Stimulated activated naive CD8-positive, alpha-beta T cell treated with anti-CD3 and anti-CD28 coated beads, Interleukin-15, Interleukin-2, amounts not matched to agents 100 ng/mL and 50 ng/mL, for 24 hours (primary cell): ENCODE results near the gene CLEC16A.

Source experiments
- H3K27ac Mint-ChIP-seq: one replicate; pipeline ENCODE4 v1.8.0; 2021; ENCODE audit warnings: mild to moderate bottlenecking, mixed read lengths
- H3K27me3 Mint-ChIP-seq: one replicate; pipeline ENCODE4 v1.8.0; 2021; ENCODE audit warnings: mixed read lengths
- H3K36me3 Mint-ChIP-seq: one replicate; pipeline ENCODE4 v1.8.0; 2021; ENCODE audit warnings: low read depth, mixed read lengths
- H3K4me1 Mint-ChIP-seq: one replicate; pipeline ENCODE4 v1.8.0; 2021; ENCODE audit warnings: low read depth, mixed read lengths
- H3K4me3 Mint-ChIP-seq: one replicate; pipeline ENCODE4 v1.8.0; 2021; ENCODE audit warnings: mild to moderate bottlenecking, mixed read lengths
- H3K9me3 Mint-ChIP-seq: one replicate; pipeline ENCODE4 v1.8.0; 2021; ENCODE audit warnings: mixed read lengths

Gene CLEC16A

GRCh38 chr16:11203111-11203623 is 258.8 kb downstream of the CLEC16A start:
- peaks cover 65% of the 10 kb centered on the region for H3K4me1 Mint-ChIP-seq
- H3K9me3 Mint-ChIP-seq, result peaks cover 3% of the 10 kb centered on the region
- no peak overlapping the region for H3K4me3 Mint-ChIP-seq
- no peaks in the 10 kb centered on the region for H3K27me3 Mint-ChIP-seq
- peak overlapping the region; percentile 39 for H3K27ac Mint-ChIP-seq
- no peaks in the 10 kb centered on the region for H3K36me3 Mint-ChIP-seq

GRCh38 chr16:11204513-11205047 is 260.2 kb downstream of the CLEC16A start:
- H3K27me3 Mint-ChIP-seq, result no peaks in the 10 kb centered on the region
- peaks cover 6% of the 10 kb centered on the region for H3K9me3 Mint-ChIP-seq
- no peak overlapping the region for H3K4me3 Mint-ChIP-seq
- H3K36me3 Mint-ChIP-seq, result no peaks in the 10 kb centered on the region
- peaks cover 73% of the 10 kb centered on the region for H3K4me1 Mint-ChIP-seq
- H3K27ac Mint-ChIP-seq, result no peak overlapping the region

- Mint-ChIP-seq H3K4me1 (peaks cover 73% of the 10 kb centered on the region), H3K27me3 (no peaks in the 10 kb centered on the region), H3K9me3 (peaks cover 6% of the 10 kb centered on the region), H3K4me3 (no peak overlapping the region), H3K27ac (peak overlapping the region; percentile 36), H3K36me3 (no peaks in the 10 kb centered on the region)
These were observed 260.8 kb downstream of the CLEC16A start for GRCh38 chr16:11205065-11205699.

GRCh38 chr16:11205754-11206581 is 261.6 kb downstream of the CLEC16A start:
- Mint-ChIP-seq H3K4me3 (no peak overlapping the region), H3K4me1 (peaks cover 72% of the 10 kb centered on the region), H3K27me3 (no peaks in the 10 kb centered on the region), H3K27ac (peak overlapping the region; percentile 95), H3K36me3 (no peaks in the 10 kb centered on the region), H3K9me3 (peaks cover 6% of the 10 kb centered on the region)

- Mint-ChIP-seq H3K27ac (no peak overlapping the region), H3K9me3 (peaks cover 6% of the 10 kb centered on the region), H3K36me3 (no peaks in the 10 kb centered on the region), H3K4me3 (no peak overlapping the region), H3K4me1 (peaks cover 55% of the 10 kb centered on the region), H3K27me3 (no peaks in the 10 kb centered on the region)
These were observed 263.3 kb downstream of the CLEC16A start for GRCh38 chr16:11207646-11208045.

GRCh38 chr16:11208916-11209665 is 264.7 kb downstream of the CLEC16A start:
- Mint-ChIP-seq H3K27ac (no peak overlapping the region), H3K9me3 (peaks cover 6% of the 10 kb centered on the region), H3K36me3 (no peaks in the 10 kb centered on the region), H3K4me1 (peaks cover 44% of the 10 kb centered on the region), H3K4me3 (no peak overlapping the region), H3K27me3 (no peaks in the 10 kb centered on the region)

- H3K36me3 Mint-ChIP-seq, result no peaks in the 10 kb centered on the region
- H3K27ac Mint-ChIP-seq, result no peak overlapping the region
- peaks cover 6% of the 10 kb centered on the region for H3K9me3 Mint-ChIP-seq
- H3K27me3 Mint-ChIP-seq, result no peaks in the 10 kb centered on the region
- peaks cover 33% of the 10 kb centered on the region for H3K4me1 Mint-ChIP-seq
- no peak overlapping the region for H3K4me3 Mint-ChIP-seq
These were observed 265.9 kb downstream of the CLEC16A start for GRCh38 chr16:11210260-11210659.

- peaks cover 23% of the 10 kb centered on the region for H3K4me1 Mint-ChIP-seq
- H3K36me3 Mint-ChIP-seq, result peaks cover 7% of the 10 kb centered on the region
- no peaks in the 10 kb centered on the region for H3K27me3 Mint-ChIP-seq
- H3K9me3 Mint-ChIP-seq, result peaks cover 13% of the 10 kb centered on the region
- no peak overlapping the region for H3K4me3 Mint-ChIP-seq
- H3K27ac Mint-ChIP-seq, result no peak overlapping the region
These were observed 267.0 kb downstream of the CLEC16A start for GRCh38 chr16:11211061-11211976.

GRCh38 chr16:11211977-11212797 is 267.8 kb downstream of the CLEC16A start:
- Mint-ChIP-seq H3K4me1 (peaks cover 14% of the 10 kb centered on the region), H3K36me3 (peaks cover 7% of the 10 kb centered on the region), H3K9me3 (peaks cover 14% of the 10 kb centered on the region), H3K27ac (no peak overlapping the region), H3K4me3 (no peak overlapping the region), H3K27me3 (no peaks in the 10 kb centered on the region)

- Mint-ChIP-seq H3K4me1 (peaks cover 14% of the 10 kb centered on the region), H3K9me3 (peaks cover 14% of the 10 kb centered on the region), H3K27me3 (no peaks in the 10 kb centered on the region), H3K4me3 (no peak overlapping the region), H3K27ac (no peak overlapping the region), H3K36me3 (peaks cover 10% of the 10 kb centered on the region)
These were observed 268.4 kb downstream of the CLEC16A start for GRCh38 chr16:11212798-11213196.

GRCh38 chr16:11213373-11213772 is 269.0 kb downstream of the CLEC16A start:
- Mint-ChIP-seq H3K4me3 (no peak overlapping the region), H3K4me1 (peaks cover 12% of the 10 kb centered on the region), H3K27ac (no peak overlapping the region), H3K9me3 (peaks cover 9% of the 10 kb centered on the region), H3K27me3 (no peaks in the 10 kb centered on the region), H3K36me3 (peaks cover 14% of the 10 kb centered on the region)

GRCh38 chr16:11213799-11214198 is 269.4 kb downstream of the CLEC16A start:
- no peaks in the 10 kb centered on the region for H3K27me3 Mint-ChIP-seq
- peaks cover 19% of the 10 kb centered on the region for H3K36me3 Mint-ChIP-seq
- peaks cover 11% of the 10 kb centered on the region for H3K9me3 Mint-ChIP-seq
- H3K27ac Mint-ChIP-seq, result no peak overlapping the region
- H3K4me1 Mint-ChIP-seq, result peaks cover 10% of the 10 kb centered on the region
- no peak overlapping the region for H3K4me3 Mint-ChIP-seq

- Mint-ChIP-seq H3K9me3 (peaks cover 11% of the 10 kb centered on the region), H3K36me3 (peaks cover 19% of the 10 kb centered on the region), H3K27ac (no peak overlapping the region), H3K27me3 (no peaks in the 10 kb centered on the region), H3K4me3 (no peak overlapping the region), H3K4me1 (peaks cover 15% of the 10 kb centered on the region)
These were observed 271.7 kb downstream of the CLEC16A start for GRCh38 chr16:11215935-11216556.
